Activated CD8-positive, alpha-beta T cell treated with anti-CD3 and anti-CD28 coated beads for 36 hours (primary cell): ENCODE measurements around the gene TIMP4. TPM values are rescaled to one million over a fixed set of nuclear protein-coding genes. Genes with fewer than 3 reads are reported as not detected.

Experiments
- ATAC-seq: fragments of 200-7000 bp; cut with Tn5 transposase; one replicate; pipeline ENCODE4 v1.10.0; 2021; ENCODE audit warnings: mild to moderate bottlenecking, moderate library complexity
- CTCF ChIA-PET: fragments of 350-600 bp; sonication (Branson Sonifier 250); formaldehyde crosslinking; loops from one replicate; lab custom pipeline; 2021; ENCODE audit warnings: antibody characterized with exemption; lab: Charles Lee
- POLR2A ChIA-PET: fragments of 350-600 bp; sonication (Branson Sonifier 250); formaldehyde crosslinking; loops from one replicate; lab custom pipeline; 2021; ENCODE audit warnings: antibody characterized with exemption; lab: Charles Lee
- DNase-seq: peaks from one replicate; pipeline ENCODE4 v3.0.0-alpha.2; 2020
- H3K27ac Mint-ChIP-seq: one replicate; pipeline ENCODE4 v1.8.0; 2021; ENCODE audit warnings: mild to moderate bottlenecking, mixed read lengths
- H3K27me3 Mint-ChIP-seq: one replicate; pipeline ENCODE4 v1.8.0; 2021; ENCODE audit warnings: mixed read lengths
- H3K36me3 Mint-ChIP-seq: one replicate; pipeline ENCODE4 v1.8.0; 2021; ENCODE audit warnings: low read depth, mixed read lengths
- H3K4me1 Mint-ChIP-seq: one replicate; pipeline ENCODE4 v1.8.0; 2021; ENCODE audit warnings: low read depth, mixed read lengths
- H3K4me3 Mint-ChIP-seq: one replicate; pipeline ENCODE4 v1.8.0; 2021; ENCODE audit warnings: mild to moderate bottlenecking, moderate library complexity, mixed read lengths
- H3K9me3 Mint-ChIP-seq: one replicate; pipeline ENCODE4 v1.8.0; 2021; ENCODE audit warnings: mixed read lengths
- intact Hi-C: fragments of 100-400 bp; cut with micrococcal nuclease; formaldehyde crosslinking; loops from one replicate; pipeline ENCODE4 v1.10.0; 2022
- total RNA-seq, 2 experiments: library from RNA; stranded (reverse); gene quantifications; one replicate each; pipeline ENCODE4 v1.2.3, GENCODE V29; 2021
- TF ChIP-seq, protein P1 (sequence below): fragments of 200-600 bp; IDR thresholded peaks from one replicate; pipeline ENCODE4 v1.8.0; 2022; ENCODE audit warnings: antibody characterized with exemption, mild to moderate bottlenecking

Gene TIMP4
- total RNA-seq, 2 experiments from 2014 or later: not detected

DNA sequence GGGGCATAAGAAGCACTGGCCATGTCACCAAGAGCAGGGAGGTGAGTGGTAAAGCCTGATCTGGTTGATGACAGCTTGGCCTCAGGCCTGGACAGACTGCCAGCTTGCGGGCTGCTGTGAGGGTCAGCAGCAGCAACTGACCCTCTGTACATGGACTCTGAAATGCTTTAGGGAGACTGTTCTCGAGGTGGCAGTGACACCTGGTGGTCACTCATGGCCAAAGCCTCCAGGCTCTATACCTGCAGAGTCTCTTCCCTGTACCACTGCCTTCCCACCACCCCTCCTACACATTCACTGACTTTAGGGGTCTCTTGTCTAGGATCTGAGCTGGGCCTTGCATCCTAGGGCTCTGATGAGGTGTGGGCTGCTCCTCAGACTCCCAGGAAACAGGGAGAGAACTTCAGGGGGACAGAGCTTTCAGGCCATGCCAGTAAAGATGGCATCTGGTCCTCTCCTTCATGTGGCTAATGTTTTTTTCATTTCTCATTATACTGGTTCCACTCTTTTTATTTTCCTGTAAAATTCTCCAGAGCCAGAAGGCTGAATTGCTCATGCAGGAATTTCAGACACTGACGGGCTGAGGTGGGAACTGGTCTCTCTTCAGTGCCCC, 17.2 kb upstream of the TIMP4 start:
- DNase-seq: peak; percentile 68
- CTCF ChIA-PET: interaction anchor here (0.7 to 5.8 kb wide), 21 partner anchors 9 to 307 kb away, joined by 3 to 85 read pairs (median 4); partner anchors contain the start of gene TIMP4
- H3K36me3 Mint-ChIP-seq: peaks cover 11% of the 10 kb centered on the region
- H3K27ac Mint-ChIP-seq: no peak overlapping the region
- no peak overlapping the region for H3K4me3 Mint-ChIP-seq
- peaks cover 14% of the 10 kb centered on the region for H3K4me1 Mint-ChIP-seq
- intact Hi-C loops: loop anchor here (2.0 kb wide), 1 partner anchor 37 kb away; no protein-coding TSS in a partner anchor
- TF ChIP-seq, protein P1, sequence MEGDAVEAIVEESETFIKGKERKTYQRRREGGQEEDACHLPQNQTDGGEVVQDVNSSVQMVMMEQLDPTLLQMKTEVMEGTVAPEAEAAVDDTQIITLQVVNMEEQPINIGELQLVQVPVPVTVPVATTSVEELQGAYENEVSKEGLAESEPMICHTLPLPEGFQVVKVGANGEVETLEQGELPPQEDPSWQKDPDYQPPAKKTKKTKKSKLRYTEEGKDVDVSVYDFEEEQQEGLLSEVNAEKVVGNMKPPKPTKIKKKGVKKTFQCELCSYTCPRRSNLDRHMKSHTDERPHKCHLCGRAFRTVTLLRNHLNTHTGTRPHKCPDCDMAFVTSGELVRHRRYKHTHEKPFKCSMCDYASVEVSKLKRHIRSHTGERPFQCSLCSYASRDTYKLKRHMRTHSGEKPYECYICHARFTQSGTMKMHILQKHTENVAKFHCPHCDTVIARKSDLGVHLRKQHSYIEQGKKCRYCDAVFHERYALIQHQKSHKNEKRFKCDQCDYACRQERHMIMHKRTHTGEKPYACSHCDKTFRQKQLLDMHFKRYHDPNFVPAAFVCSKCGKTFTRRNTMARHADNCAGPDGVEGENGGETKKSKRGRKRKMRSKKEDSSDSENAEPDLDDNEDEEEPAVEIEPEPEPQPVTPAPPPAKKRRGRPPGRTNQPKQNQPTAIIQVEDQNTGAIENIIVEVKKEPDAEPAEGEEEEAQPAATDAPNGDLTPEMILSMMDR: peak; percentile 78
- H3K27me3 Mint-ChIP-seq: peaks cover 1% of the 10 kb centered on the region
- H3K9me3 Mint-ChIP-seq: peaks cover 17% of the 10 kb centered on the region
- POLR2A ChIA-PET: interaction anchor here (1.2 kb wide), 1 partner anchor 10 kb away, joined by 3 read pairs; no protein-coding TSS in a partner anchor
- peak; percentile 68 for ATAC-seq

DNA sequence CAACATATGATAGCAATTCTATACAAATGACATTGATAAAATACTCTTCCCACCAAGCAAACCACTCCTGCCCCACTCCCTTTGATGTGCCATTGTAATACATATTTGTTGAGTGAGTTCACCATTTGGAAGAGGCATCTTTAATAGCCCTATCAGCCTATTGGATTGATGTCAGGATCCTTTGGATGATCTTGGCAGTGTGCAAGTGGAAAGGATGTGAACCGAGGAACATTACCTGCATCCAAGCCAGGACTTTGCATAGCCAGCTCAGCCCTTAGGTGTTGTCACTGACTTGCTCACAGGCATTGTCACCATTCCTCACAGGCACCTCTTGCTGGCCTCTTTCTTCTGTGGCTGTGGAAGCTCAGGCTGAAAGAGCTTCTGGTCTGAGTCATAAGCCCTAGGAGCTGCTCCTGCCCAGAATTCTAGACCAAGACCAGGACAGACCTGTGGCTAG, 16.5 kb upstream of the TIMP4 start:
- ATAC-seq: no peak
- intact Hi-C loops: loop anchor here (2.0 kb wide), 1 partner anchor 36 kb away; no protein-coding TSS in a partner anchor
- ChIA-PET POLR2A (no interaction called here), CTCF (interaction anchor here (0.7 to 5.8 kb wide), 14 partner anchors 8 to 304 kb away, joined by 3 to 85 read pairs (median 5); no protein-coding TSS in a partner anchor)
- Mint-ChIP-seq H3K27ac (no peak overlapping the region), H3K27me3 (peaks cover 1% of the 10 kb centered on the region), H3K9me3 (peaks cover 17% of the 10 kb centered on the region), H3K4me1 (peaks cover 14% of the 10 kb centered on the region), H3K36me3 (peaks cover 11% of the 10 kb centered on the region), H3K4me3 (no peak overlapping the region)
- TF ChIP-seq, protein P1: no peak
- no peak for DNase-seq

DNA sequence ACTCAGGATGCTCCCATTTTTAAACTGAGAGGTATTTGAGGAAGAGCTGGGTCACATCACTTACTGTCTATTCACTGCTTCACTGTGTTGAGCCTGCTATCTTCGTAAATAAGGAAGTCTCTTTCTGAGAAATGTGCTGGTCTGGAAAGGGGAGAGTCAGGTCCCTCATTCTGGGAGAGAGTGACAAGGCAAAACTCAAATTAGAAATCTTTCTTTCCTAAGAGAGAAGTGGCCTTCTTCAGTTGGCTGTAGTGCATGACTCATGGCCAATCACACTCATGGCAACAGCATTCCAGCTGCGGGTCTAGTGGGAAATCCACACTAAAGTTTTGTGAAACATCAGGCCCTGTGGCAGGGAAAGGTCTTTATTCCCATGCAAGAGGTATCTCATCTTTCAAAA, 11.5 kb upstream of the TIMP4 start:
- Mint-ChIP-seq H3K4me3 (no peak overlapping the region), H3K9me3 (peaks cover 17% of the 10 kb centered on the region), H3K27me3 (no peaks in the 10 kb centered on the region), H3K4me1 (no peaks in the 10 kb centered on the region), H3K27ac (no peak overlapping the region), H3K36me3 (peaks cover 11% of the 10 kb centered on the region)
- DNase-seq (no peak), ATAC-seq (no peak)
- ChIA-PET CTCF (interaction anchor here (1.1 to 1.2 kb wide), 2 partner anchors 9 to 35 kb away, joined by 3 read pairs; no protein-coding TSS in a partner anchor), POLR2A (no interaction called here)
- TF ChIP-seq, protein P1: no peak
- intact Hi-C loops: no loop called here

DNA sequence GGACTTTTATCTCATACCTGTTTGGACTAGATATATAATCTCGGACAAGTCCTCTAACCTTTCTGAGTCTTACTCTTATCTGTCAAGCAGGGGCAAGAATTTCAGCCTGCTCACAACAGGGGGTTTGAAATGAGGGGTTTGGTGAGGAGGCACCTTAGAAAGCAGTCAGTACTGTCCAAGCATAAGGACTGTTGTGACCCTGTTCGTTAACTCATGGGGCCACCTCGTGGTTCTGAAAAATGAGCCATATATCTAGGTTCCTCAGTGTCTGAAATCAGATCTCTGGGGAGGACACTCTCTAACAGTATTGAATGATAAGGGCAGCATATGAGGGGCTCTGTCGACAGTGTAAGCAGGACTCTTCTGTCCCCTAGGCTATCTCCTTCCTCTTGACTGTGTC, 7.2 kb upstream of the TIMP4 start:
- ATAC-seq (no peak), DNase-seq (no peak)
- H3K27me3 Mint-ChIP-seq: peaks cover 3% of the 10 kb centered on the region
- intact Hi-C loops: no loop called here
- ChIA-PET CTCF (no interaction called here), POLR2A (no interaction called here)
- H3K4me1 Mint-ChIP-seq: no peaks in the 10 kb centered on the region
- no peaks in the 10 kb centered on the region for H3K36me3 Mint-ChIP-seq
- H3K9me3 Mint-ChIP-seq: no peaks in the 10 kb centered on the region
- TF ChIP-seq, protein P1: no peak
- H3K4me3 Mint-ChIP-seq: no peak overlapping the region
- H3K27ac Mint-ChIP-seq: no peak overlapping the region

DNA sequence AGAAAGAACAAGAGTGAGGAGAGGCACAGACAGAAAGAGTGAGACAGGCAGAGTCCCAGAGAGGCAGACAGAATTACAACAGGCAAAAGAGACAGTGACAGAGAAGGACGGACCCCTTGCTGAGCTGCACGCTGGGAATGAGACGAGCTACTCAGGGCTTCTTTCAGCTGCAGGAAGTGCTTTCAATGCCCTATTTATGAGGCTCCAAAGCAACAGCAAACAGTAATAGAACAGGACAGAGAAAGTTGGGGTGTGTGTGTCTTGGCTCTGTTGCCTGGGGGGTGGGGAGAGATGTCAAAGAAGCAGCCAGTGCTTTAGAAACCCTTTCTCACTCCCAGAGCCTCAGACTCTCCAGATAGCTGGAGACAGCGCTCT, 502 bp upstream of the TIMP4 start:
- ChIA-PET CTCF (no interaction called here), POLR2A (no interaction called here)
- peaks cover 16% of the 10 kb centered on the region for H3K4me1 Mint-ChIP-seq
- H3K27me3 Mint-ChIP-seq: peaks cover 18% of the 10 kb centered on the region
- intact Hi-C loops: no loop called here
- H3K9me3 Mint-ChIP-seq: no peaks in the 10 kb centered on the region
- TF ChIP-seq, protein P1: no peak
- H3K27ac Mint-ChIP-seq: no peak overlapping the region
- H3K4me3 Mint-ChIP-seq: peak overlapping the region; percentile 1
- ATAC-seq: no peak
- H3K36me3 Mint-ChIP-seq: no peaks in the 10 kb centered on the region
- DNase-seq: no peak
